ENCODE results near the gene SCGN. TPM values are rescaled to one million over a fixed set of nuclear protein-coding genes. Genes with fewer than 3 reads are reported as not detected.

SCGN gene, protein sequence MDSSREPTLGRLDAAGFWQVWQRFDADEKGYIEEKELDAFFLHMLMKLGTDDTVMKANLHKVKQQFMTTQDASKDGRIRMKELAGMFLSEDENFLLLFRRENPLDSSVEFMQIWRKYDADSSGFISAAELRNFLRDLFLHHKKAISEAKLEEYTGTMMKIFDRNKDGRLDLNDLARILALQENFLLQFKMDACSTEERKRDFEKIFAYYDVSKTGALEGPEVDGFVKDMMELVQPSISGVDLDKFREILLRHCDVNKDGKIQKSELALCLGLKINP
- total RNA-seq, result 1 to 10 TPM in 3 of 10 donors, under 1 TPM in 5, not detected in 2; 0.26 to 2.7 (median 0.60) TPM
- 1 to 10 TPM; 2.0 to 2.6 TPM for polyA plus RNA-seq
- long read RNA-seq, donor 1, result 0 reads
- long read RNA-seq, donor 2, partial matches to known transcripts, result 0 of 1 reads
- long read RNA-seq, donor 2, other reads (novel, unspliced or antisense), result 1 of 1 reads
- long read RNA-seq, donor 3, partial matches to known transcripts, result 0 of 4 reads
- long read RNA-seq, donor 3, other reads (novel, unspliced or antisense), result 0 of 4 reads

DNA sequence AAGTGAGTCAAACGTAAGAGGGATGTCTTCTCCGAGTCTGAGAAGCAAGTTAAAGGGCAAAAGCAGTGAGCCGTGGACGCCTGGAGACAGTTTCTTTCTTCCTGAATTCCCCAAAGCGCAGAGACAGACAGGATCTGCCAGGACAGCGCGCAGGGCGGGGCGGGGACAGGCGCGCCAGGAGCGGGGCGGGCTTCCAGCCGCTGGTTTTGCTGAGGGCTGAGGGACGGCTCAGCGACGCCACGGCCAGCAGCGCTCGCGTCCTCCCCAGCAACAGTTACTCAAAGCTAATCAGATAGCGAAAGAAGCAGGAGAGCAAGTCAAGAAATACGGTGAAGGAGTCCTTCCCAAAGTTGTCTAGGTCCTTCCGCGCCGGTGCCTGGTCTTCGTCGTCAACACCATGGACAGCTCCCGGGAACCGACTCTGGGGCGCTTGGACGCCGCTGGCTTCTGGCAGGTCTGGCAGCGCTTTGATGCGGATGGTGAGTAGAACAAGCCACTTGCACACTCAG is at the start of gene SCGN:
Gene SCGN, plus strand, starts transcription at position 209 of the 509 bp plus-strand sequence. Its CDS starts 189 bp downstream, at position 398.
- 1 to 2% methylated on average over 35 of the region's 35 CpGs for WGBS, 2 donors
- Histone ChIP-seq H3K36me3 (no peaks in the 10 kb centered on the region), H3K27me3 (peaks cover 0 to 70% (median 43%) of the 10 kb centered on the region in 7 donors), H3K9me3 (no peaks in the 10 kb centered on the region), H3K4me3 (peak within 1 kb of the TSS in 5 of 10 donors; percentile 16 to 33 (median 27)), H3K27ac (no peak within 1 kb of the TSS), H3K4me1 (peaks cover 0 to 7% (median 0%) of the 10 kb centered on the region in 9 donors)
- peak; percentile 61 to 88 (median 74) for ATAC-seq
- TF ChIP-seq, protein P1, sequence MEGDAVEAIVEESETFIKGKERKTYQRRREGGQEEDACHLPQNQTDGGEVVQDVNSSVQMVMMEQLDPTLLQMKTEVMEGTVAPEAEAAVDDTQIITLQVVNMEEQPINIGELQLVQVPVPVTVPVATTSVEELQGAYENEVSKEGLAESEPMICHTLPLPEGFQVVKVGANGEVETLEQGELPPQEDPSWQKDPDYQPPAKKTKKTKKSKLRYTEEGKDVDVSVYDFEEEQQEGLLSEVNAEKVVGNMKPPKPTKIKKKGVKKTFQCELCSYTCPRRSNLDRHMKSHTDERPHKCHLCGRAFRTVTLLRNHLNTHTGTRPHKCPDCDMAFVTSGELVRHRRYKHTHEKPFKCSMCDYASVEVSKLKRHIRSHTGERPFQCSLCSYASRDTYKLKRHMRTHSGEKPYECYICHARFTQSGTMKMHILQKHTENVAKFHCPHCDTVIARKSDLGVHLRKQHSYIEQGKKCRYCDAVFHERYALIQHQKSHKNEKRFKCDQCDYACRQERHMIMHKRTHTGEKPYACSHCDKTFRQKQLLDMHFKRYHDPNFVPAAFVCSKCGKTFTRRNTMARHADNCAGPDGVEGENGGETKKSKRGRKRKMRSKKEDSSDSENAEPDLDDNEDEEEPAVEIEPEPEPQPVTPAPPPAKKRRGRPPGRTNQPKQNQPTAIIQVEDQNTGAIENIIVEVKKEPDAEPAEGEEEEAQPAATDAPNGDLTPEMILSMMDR (IDR thresholded peaks at IDR 0.05), result no peak
- DNase-seq, result peak; percentile 62 to 68
- intact Hi-C loops (cut with DNase I), result no loop called here

DNA sequence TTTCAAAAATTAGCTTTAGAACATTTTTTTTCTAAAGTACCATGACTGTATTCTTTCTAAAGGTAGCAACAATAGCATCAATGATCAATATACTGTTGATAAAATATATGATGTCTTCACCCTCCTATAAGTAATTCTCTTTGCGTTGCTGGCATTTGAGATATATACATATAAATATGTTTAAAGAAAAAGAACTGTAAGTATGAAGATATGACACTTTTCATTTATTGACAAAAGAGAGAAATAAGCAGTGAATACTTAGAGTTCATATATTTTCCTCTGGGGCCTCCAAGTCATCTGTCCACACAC is 49.4 kb upstream of the SCGN start:
- TF ChIP-seq, protein P1 (IDR thresholded peaks at IDR 0.05), result no peak
- H3K4me3 ChIP-seq, result no peak overlapping the region
- H3K36me3 ChIP-seq, result peaks cover 0 to 6% (median 0%) of the 10 kb centered on the region in 9 donors
- intact Hi-C loops (cut with DNase I), result loop anchor here in 7 of 10 donors (5.0 to 10.0 kb wide), 5 partner anchors 328 to 1018 kb away; partner anchors contain the start of gene CARMIL1 (in 1 of the 7)
- WGBS, 2 donors, result 97 to 98% methylated on average over 1 of the region's 1 CpG
- no peaks in the 10 kb centered on the region for H3K9me3 ChIP-seq
- H3K27me3 ChIP-seq, result peaks cover 0 to 5% (median 0%) of the 10 kb centered on the region in 7 donors
- DNase-seq (no peak), ATAC-seq (no peak)
- no peak overlapping the region for H3K27ac ChIP-seq
- peaks cover 0 to 5% (median 0%) of the 10 kb centered on the region in 9 donors for H3K4me1 ChIP-seq

DNA sequence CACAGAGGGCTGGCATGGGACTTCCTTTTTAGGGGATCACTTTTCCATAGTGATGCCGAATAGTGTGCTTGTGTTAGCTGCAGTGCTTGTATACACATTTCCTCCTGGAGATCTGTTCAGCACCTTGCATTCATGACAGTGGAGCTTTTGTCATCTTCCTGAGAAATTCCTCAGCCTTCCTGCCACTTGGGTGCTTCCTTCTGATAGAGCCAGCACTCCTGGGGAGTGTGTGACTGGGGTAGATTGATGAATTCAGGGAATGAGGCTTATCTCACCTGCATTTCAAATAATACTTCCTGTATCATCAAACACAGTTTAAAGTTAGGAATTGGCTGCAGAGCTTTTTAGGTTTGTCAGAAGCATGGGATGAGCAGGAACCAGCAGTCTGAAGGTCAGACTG is 48.8 kb upstream of the SCGN start:
- H3K36me3 ChIP-seq, result peaks cover 0 to 6% (median 0%) of the 10 kb centered on the region in 9 donors
- H3K4me3 ChIP-seq, result no peak overlapping the region
- 75 to 84% methylated on average over 1 of the region's 1 CpG for WGBS, 2 donors
- H3K27ac ChIP-seq, result no peak overlapping the region
- H3K4me1 ChIP-seq, result peaks cover 0 to 6% (median 0%) of the 10 kb centered on the region in 9 donors
- peaks cover 0 to 5% (median 0%) of the 10 kb centered on the region in 7 donors for H3K27me3 ChIP-seq
- intact Hi-C loops (cut with DNase I), result loop anchor here in 7 of 10 donors (5.0 to 10.0 kb wide), 5 partner anchors 328 to 1018 kb away; partner anchors contain the start of gene CARMIL1 (in 1 of the 7)
- DNase-seq (no peak), ATAC-seq (no peak)
- H3K9me3 ChIP-seq, result no peaks in the 10 kb centered on the region
- TF ChIP-seq, protein P1 (IDR thresholded peaks at IDR 0.05), result no peak

DNA sequence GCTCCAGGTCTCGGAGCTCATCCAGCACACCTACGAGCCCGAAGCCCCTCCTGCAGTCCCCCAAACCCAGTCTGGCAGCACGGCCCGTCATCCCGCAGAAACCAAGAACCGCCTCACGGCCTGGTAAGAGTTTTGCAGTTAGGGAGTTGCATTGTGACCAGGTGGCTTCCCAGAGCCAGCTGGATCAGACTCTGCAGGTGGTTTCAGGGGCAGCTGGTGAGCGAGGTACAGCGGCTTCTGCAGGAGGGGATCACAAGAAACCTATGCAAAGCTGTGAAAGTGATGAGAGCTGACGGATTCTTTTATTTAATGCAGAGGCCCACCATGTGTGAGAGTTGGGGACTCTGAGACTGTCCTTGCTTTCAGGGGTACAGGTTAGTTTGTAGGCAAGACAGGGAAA is 45.9 kb upstream of the SCGN start:
- Histone ChIP-seq H3K27ac (no peak overlapping the region), H3K27me3 (no peaks in the 10 kb centered on the region), H3K4me1 (peaks cover 0 to 6% (median 0%) of the 10 kb centered on the region in 9 donors), H3K9me3 (no peaks in the 10 kb centered on the region), H3K36me3 (peaks cover 0 to 17% (median 0%) of the 10 kb centered on the region in 9 donors), H3K4me3 (no peak overlapping the region)
- WGBS, 2 donors, result 92 to 93% methylated on average over 11 of the region's 11 CpGs
- no peak for DNase-seq
- TF ChIP-seq, protein P1 (IDR thresholded peaks at IDR 0.05), result no peak
- intact Hi-C loops (cut with DNase I), result loop anchor here in 5 of 10 donors (5.0 to 10.0 kb wide), 4 partner anchors 331 to 1021 kb away; partner anchors contain the start of gene CARMIL1 (in 1 of the 5)
- ATAC-seq, result no peak
